HepG2 (cell line): ENCODE measurements around the gene TMEM95. TPM values are rescaled to one million over a fixed set of nuclear protein-coding genes. Genes with fewer than 3 reads are reported as not detected.

Source experiments
- ATAC-seq: fragments of 200-7000 bp; cut with Tn5 transposase; 3 replicates; pipeline ENCODE4 v1.9.1; 2020; ENCODE audit warnings: mild to moderate bottlenecking, moderate library complexity
- BruUV-seq: library from RNA; stranded (reverse); fragments of 400-500 nt; replicated peaks from 2 replicates; lab custom pipeline; 2021; lab: Mats Ljungman, UMichigan
- CTCF ChIA-PET: fragments of 300-600 bp; formaldehyde crosslinking; extraction: SDS; loops from one replicate; lab custom pipeline; 2021; ENCODE audit warnings: low total read pairs, inconsistent platforms, low intra/inter-chr PET ratio; lab: Yijun Ruan, JAX
- POLR2A ChIA-PET: fragments of 350-600 bp; sonication (Branson Sonifier 250); formaldehyde crosslinking; loops from one replicate; lab custom pipeline; 2020; ENCODE audit warnings: antibody characterized with exemption, inconsistent platforms; lab: Yijun Ruan, JAX
- DNase-seq: peaks from one replicate; pipeline ENCODE4 v3.0.0-alpha.2; 2015; ENCODE audit warnings: low spot score
- FAIRE-seq: peaks from 3 replicates; lab custom pipeline; 2011; peaks lifted over from hg19 to GRCh38; lab: Jason Lieb, UNC
- H2AFZ ChIP-seq: one replicate; pipeline ENCODE4 v1.6.1; 2011; ENCODE audit warnings: low read length, inconsistent platforms
- H3K27ac ChIP-seq: fragments of 300-600 bp; 3 replicates; pipeline ENCODE4 v1.8.0; 2011; ENCODE audit warnings: mixed run types, mild to moderate bottlenecking, mixed read lengths, low read length, inconsistent platforms; ENCODE audit not compliant: insufficient read depth; ENCODE audit errors: extremely low read length
- H3K27me3 ChIP-seq, 2 experiments: fragments of 200-600 bp in 1 of 2; 2 replicates in 1 of 2; 3 replicates in 1 of 2; pipeline versions ENCODE4 v1.6.0 to v1.8.0; 2011; ENCODE audit warnings: low read length in 2 of 2, mild to moderate bottlenecking in 2 of 2, moderate library complexity in 2 of 2, inconsistent platforms in 1 of 2; ENCODE audit not compliant: insufficient read depth in 2 of 2, control insufficient read depth in 1 of 2
- H3K36me3 ChIP-seq, 2 experiments: fragments of 200-600 bp in 1 of 2; replicated peaks in 1 of 2; 2 replicates in 1 of 2; 3 replicates in 1 of 2; pipeline versions ENCODE4 v1.5.1 to v1.8.0; 2011; ENCODE audit warnings: low read length in 2 of 2, inconsistent platforms in 1 of 2; ENCODE audit not compliant: insufficient read depth in 2 of 2, control insufficient read depth in 1 of 2
- H3K4me1 ChIP-seq: 2 replicates; pipeline ENCODE4 v1.5.1; 2012; ENCODE audit warnings: low read length, inconsistent platforms; ENCODE audit not compliant: insufficient read depth
- H3K4me2 ChIP-seq: 2 replicates; pipeline ENCODE4 v1.6.0; 2011; ENCODE audit warnings: low read depth, low read length, inconsistent platforms
- H3K4me3 ChIP-seq, 3 experiments: fragments of 200-600 bp in 1 of 3; sonication (generic), shearing (Covaris generic) in 1 of 3; replicated peaks in 1 of 3; 2 replicates each; pipeline ENCODE4 v1.5.1; 2011 to 2016; ENCODE audit warnings: low read length in 3 of 3, inconsistent platforms in 2 of 3, low read depth in 2 of 3, mild to moderate bottlenecking in 2 of 3, control low read depth in 1 of 3, mixed read lengths in 1 of 3; ENCODE audit not compliant: insufficient read depth in 1 of 3
- H3K79me2 ChIP-seq: one replicate; pipeline ENCODE4 v1.6.1; 2011; ENCODE audit warnings: low read length, inconsistent platforms; ENCODE audit not compliant: insufficient read depth
- H3K9ac ChIP-seq: 2 replicates; pipeline ENCODE4 v1.6.0; 2011; ENCODE audit warnings: mild to moderate bottlenecking, low read depth, low read length, inconsistent platforms; ENCODE audit not compliant: insufficient read depth
- H3K9me3 ChIP-seq: 2 replicates; pipeline ENCODE4 v1.5.1; 2012; ENCODE audit warnings: mild to moderate bottlenecking, low read length
- H4K20me1 ChIP-seq: 2 replicates; pipeline ENCODE4 v1.6.0; 2011; ENCODE audit warnings: inconsistent platforms, mild to moderate bottlenecking, low read length, moderate library complexity; ENCODE audit not compliant: insufficient read depth
- BRD4 ChIP-seq: sonication (generic); formaldehyde crosslinking; IDR thresholded peaks from 2 replicates; pipeline ENCODE4 v1.4.0; 2020; ENCODE audit warnings: missing genetic modification reagents
- CEBPB ChIP-seq: IDR thresholded peaks from 2 replicates; pipeline ENCODE4 v1.6.1; 2011; ENCODE audit warnings: low read depth, low read length, improper control_type of control experiment, borderline replicate concordance
- FOSL1 ChIP-seq: sonication (generic); formaldehyde crosslinking; IDR thresholded peaks from 2 replicates; pipeline ENCODE4 v1.9.0; 2021; ENCODE audit warnings: missing genetic modification reagents, borderline replicate concordance
- GPN1 ChIP-seq: sonication (generic); formaldehyde crosslinking; IDR thresholded peaks from 2 replicates; pipeline ENCODE4 v1.5.1; 2020; ENCODE audit warnings: missing genetic modification reagents, borderline replicate concordance
- HMGA1 ChIP-seq: sonication (generic); formaldehyde crosslinking; conservative IDR thresholded peaks from 2 replicates; pipeline ENCODE4 v1.4.0; 2020; ENCODE audit warnings: missing genetic modification reagents
- IRX3 ChIP-seq: sonication (generic); formaldehyde crosslinking; IDR thresholded peaks from 2 replicates; pipeline ENCODE4 v1.8.1; 2023; ENCODE audit warnings: mild to moderate bottlenecking, low read depth, missing genetic modification reagents, borderline replicate concordance
- MATR3 ChIP-seq: sonication (generic); formaldehyde crosslinking; IDR thresholded peaks from 2 replicates; pipeline ENCODE4 v1.4.0; 2020; ENCODE audit warnings: missing genetic modification reagents
- STAT5B ChIP-seq: sonication (generic); formaldehyde crosslinking; IDR thresholded peaks from 2 replicates; pipeline ENCODE4 v1.4.0; 2020; ENCODE audit warnings: missing genetic modification reagents
- TOE1 ChIP-seq: sonication (generic); formaldehyde crosslinking; IDR thresholded peaks from 2 replicates; pipeline ENCODE4 v1.4.0; 2020; ENCODE audit warnings: mild to moderate bottlenecking, missing genetic modification reagents
- WIZ ChIP-seq: sonication (generic); formaldehyde crosslinking; IDR thresholded peaks from 2 replicates; pipeline ENCODE4 v1.5.1; 2020; ENCODE audit warnings: mild to moderate bottlenecking, missing genetic modification reagents
- XBP1 ChIP-seq: sonication (generic); formaldehyde crosslinking; IDR thresholded peaks from 2 replicates; pipeline ENCODE4 v1.5.0; 2020; ENCODE audit warnings: missing genetic modification reagents
- ZBTB7A ChIP-seq: sonication (generic); formaldehyde crosslinking; IDR thresholded peaks from 2 replicates; pipeline ENCODE4 v1.8.0; 2022; ENCODE audit warnings: mild to moderate bottlenecking, missing genetic modification reagents
- ZNF235 ChIP-seq: sonication (generic); formaldehyde crosslinking; IDR thresholded peaks from 2 replicates; pipeline ENCODE4 v1.8.1; 2023; ENCODE audit warnings: mild to moderate bottlenecking, missing genetic modification reagents, borderline replicate concordance
- ZNF3 ChIP-seq: IDR thresholded peaks from 2 replicates; pipeline ENCODE4 v1.7.0; 2017; ENCODE audit warnings: inconsistent platforms
- ZNF501 ChIP-seq: sonication (generic); formaldehyde crosslinking; IDR thresholded peaks from 2 replicates; pipeline ENCODE4 v1.5.1; 2020; ENCODE audit warnings: mild to moderate bottlenecking, moderate library complexity, missing genetic modification reagents
- ZNF616 ChIP-seq: sonication (generic); formaldehyde crosslinking; IDR thresholded peaks from 2 replicates; pipeline ENCODE4 v1.5.0; 2020; ENCODE audit warnings: low read depth, mild to moderate bottlenecking, missing genetic modification reagents
- ZNF775 ChIP-seq: sonication (generic); formaldehyde crosslinking; IDR thresholded peaks from 2 replicates; pipeline ENCODE4 v1.4.0; 2020; ENCODE audit warnings: missing genetic modification reagents, mild to moderate bottlenecking, moderate library complexity, borderline replicate concordance
- ZNF781 ChIP-seq: sonication (generic); formaldehyde crosslinking; IDR thresholded peaks from 2 replicates; pipeline ENCODE4 v1.5.1; 2020; ENCODE audit warnings: borderline replicate concordance, mild to moderate bottlenecking, missing genetic modification reagents; ENCODE audit errors: not compliant biosample characterization
- WGBS: methylation state at CpG from one replicate; pipeline ENCODE4 v1.1.6; 2017; ENCODE audit warnings: low lambda C conversion rate; 5-methylcytosine and 5-hydroxymethylcytosine counted together
- in situ Hi-C: cut with HindIII; loops from 2 replicates; pipeline ENCODE4 v1.10.0; 2017; ENCODE audit warnings: low pct_unique_long_range_greater_than_20kb; ENCODE audit not compliant: extremely low pct_ligation_motif_present
- intact Hi-C: fragments of 100-400 bp; cut with micrococcal nuclease; formaldehyde crosslinking; loops from one replicate; pipeline ENCODE4 v1.10.0; 2022; ENCODE audit not compliant: unreplicated experiment
- polyA plus RNA-seq, 8 experiments: library from polyadenylated mRNA; depleted of rRNA in 3 of 8; stranded (reverse) in 7 of 8; unstranded in 1 of 8; fragments of >200 nt; fragmentation: Illumina TruSeq in 4 of 8; extraction: Trizol in 4 of 8; gene quantifications; 2 replicates each; pipeline versions ENCODE4 v1.2.1 to v1.2.3, GENCODE V29; 2011 to 2016; ENCODE audit warnings: low read depth in 4 of 8, missing spikeins in 1 of 8, mixed read lengths in 1 of 8; ENCODE audit not compliant: insufficient read depth in 1 of 8
- total RNA-seq, 5 experiments: library from RNA; depleted of rRNA; stranded (reverse); fragments of >200 nt; fragmentation: Illumina TruSeq; extraction: Trizol; gene quantifications; 2 replicates each; pipeline ENCODE4 v1.2.3, GENCODE V29; 2016; ENCODE audit warnings: low read depth in 1 of 5
- TF ChIP-seq, protein P1 (sequence below): sonication (generic); formaldehyde crosslinking; IDR thresholded peaks from 2 replicates; pipeline ENCODE4 v1.4.0; 2020; ENCODE audit warnings: mild to moderate bottlenecking, missing genetic modification reagents
- TF ChIP-seq, protein P2 (sequence below): sonication (generic); formaldehyde crosslinking; IDR thresholded peaks from 2 replicates; pipeline ENCODE4 v1.4.0; 2020; ENCODE audit warnings: mild to moderate bottlenecking, missing genetic modification reagents, borderline replicate concordance

TMEM95 gene
- total and polyA plus RNA-seq, 2 of the 13 experiments (the other 11 are each of a cell fraction or from before 2014, with no cell fraction given): not detected

DNA sequence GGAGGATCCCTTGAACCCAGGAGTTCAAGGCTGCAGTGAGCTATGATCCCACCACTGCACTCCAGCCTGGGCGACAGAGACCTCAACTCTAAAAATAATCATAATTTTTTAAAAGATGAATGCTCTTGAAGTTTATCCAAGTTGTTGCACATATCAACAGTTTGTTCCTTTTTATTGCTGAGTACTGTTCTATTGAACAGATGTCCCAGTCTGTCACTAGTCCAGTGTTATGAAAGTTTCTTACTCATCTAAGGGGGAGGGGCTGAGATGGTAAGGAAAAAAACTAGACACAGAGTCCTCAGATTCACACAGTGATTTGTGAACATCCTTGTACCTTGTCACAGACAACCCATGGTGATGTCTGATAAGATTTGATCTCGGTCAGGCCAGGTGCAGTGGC, 14.8 kb upstream of the TMEM95 start:
- DNase-seq: no peak
- CTCF ChIA-PET: no interaction called here
- no peak for FAIRE-seq
- Histone ChIP-seq H3K4me3 (no peak overlapping the region), H3K27me3 (peaks cover 3 to 26% of the 10 kb centered on the region in 2 experiments; a peak in 3 of 5 replicates), H3K36me3 (no peaks in the 10 kb centered on the region), H3K9ac (no peak overlapping the region), H2AFZ (no peak overlapping the region), H3K27ac (no peak overlapping the region), H4K20me1 (no peaks in the 10 kb centered on the region), H3K4me1 (peaks cover 23% of the 10 kb centered on the region), H3K9me3 (no peaks in the 10 kb centered on the region), H3K4me2 (no peak overlapping the region), H3K79me2 (no peaks in the 10 kb centered on the region)
- in situ Hi-C loops: no loop called here
- no peak for ATAC-seq
- 2% methylated on average over 2 of the region's 2 CpGs for WGBS
- POLR2A ChIA-PET: interaction anchor here (3.6 kb wide), 1 partner anchor 11 kb away, joined by 9 read pairs; the partner anchor contains the start of gene NEURL4
- BruUV-seq: no TSS peak
- TF ChIP-seq IRX3 (CRISPR knock-in tag): no peak
- TF ChIP-seq WIZ (CRISPR knock-in tag): no peak
- no peak for TF ChIP-seq STAT5B (CRISPR knock-in tag)
- no peak for TF ChIP-seq GPN1 (CRISPR knock-in tag)
- TF ChIP-seq MATR3 (CRISPR knock-in tag): no peak
- no peak for TF ChIP-seq ZBTB7A (CRISPR knock-in tag)
- no peak for TF ChIP-seq ZNF3
- TF ChIP-seq BRD4 (CRISPR knock-in tag): no peak
- no peak for TF ChIP-seq TOE1 (CRISPR knock-in tag)
- no peak for TF ChIP-seq CEBPB
- TF ChIP-seq HMGA1: no peak
- no peak for TF ChIP-seq XBP1 (CRISPR knock-in tag)
- TF ChIP-seq, protein P1, sequence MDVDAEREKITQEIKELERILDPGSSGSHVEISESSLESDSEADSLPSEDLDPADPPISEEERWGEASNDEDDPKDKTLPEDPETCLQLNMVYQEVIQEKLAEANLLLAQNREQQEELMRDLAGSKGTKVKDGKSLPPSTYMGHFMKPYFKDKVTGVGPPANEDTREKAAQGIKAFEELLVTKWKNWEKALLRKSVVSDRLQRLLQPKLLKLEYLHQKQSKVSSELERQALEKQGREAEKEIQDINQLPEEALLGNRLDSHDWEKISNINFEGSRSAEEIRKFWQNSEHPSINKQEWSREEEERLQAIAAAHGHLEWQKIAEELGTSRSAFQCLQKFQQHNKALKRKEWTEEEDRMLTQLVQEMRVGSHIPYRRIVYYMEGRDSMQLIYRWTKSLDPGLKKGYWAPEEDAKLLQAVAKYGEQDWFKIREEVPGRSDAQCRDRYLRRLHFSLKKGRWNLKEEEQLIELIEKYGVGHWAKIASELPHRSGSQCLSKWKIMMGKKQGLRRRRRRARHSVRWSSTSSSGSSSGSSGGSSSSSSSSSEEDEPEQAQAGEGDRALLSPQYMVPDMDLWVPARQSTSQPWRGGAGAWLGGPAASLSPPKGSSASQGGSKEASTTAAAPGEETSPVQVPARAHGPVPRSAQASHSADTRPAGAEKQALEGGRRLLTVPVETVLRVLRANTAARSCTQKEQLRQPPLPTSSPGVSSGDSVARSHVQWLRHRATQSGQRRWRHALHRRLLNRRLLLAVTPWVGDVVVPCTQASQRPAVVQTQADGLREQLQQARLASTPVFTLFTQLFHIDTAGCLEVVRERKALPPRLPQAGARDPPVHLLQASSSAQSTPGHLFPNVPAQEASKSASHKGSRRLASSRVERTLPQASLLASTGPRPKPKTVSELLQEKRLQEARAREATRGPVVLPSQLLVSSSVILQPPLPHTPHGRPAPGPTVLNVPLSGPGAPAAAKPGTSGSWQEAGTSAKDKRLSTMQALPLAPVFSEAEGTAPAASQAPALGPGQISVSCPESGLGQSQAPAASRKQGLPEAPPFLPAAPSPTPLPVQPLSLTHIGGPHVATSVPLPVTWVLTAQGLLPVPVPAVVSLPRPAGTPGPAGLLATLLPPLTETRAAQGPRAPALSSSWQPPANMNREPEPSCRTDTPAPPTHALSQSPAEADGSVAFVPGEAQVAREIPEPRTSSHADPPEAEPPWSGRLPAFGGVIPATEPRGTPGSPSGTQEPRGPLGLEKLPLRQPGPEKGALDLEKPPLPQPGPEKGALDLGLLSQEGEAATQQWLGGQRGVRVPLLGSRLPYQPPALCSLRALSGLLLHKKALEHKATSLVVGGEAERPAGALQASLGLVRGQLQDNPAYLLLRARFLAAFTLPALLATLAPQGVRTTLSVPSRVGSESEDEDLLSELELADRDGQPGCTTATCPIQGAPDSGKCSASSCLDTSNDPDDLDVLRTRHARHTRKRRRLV (CRISPR knock-in tag): no peak
- TF ChIP-seq ZNF775: no peak
- no peak for TF ChIP-seq ZNF235 (CRISPR knock-in tag)
- TF ChIP-seq, protein P2, sequence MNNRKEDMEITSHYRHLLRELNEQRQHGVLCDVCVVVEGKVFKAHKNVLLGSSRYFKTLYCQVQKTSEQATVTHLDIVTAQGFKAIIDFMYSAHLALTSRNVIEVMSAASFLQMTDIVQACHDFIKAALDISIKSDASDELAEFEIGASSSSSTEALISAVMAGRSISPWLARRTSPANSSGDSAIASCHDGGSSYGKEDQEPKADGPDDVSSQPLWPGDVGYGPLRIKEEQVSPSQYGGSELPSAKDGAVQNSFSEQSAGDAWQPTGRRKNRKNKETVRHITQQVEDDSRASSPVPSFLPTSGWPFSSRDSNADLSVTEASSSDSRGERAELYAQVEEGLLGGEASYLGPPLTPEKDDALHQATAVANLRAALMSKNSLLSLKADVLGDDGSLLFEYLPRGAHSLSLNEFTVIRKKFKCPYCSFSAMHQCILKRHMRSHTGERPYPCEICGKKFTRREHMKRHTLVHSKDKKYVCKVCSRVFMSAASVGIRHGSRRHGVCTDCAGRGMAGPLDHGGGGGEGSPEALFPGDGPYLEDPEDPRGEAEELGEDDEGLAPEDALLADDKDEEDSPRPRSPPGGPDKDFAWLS: no peak
- no peak for TF ChIP-seq ZNF781 (CRISPR knock-in tag)
- TF ChIP-seq ZNF501 (CRISPR knock-in tag): no peak
- no peak for TF ChIP-seq FOSL1 (CRISPR knock-in tag)
- TF ChIP-seq ZNF616 (CRISPR knock-in tag): no peak
- TF ChIP-seq, all 625 proteins: peak for 0
- intact Hi-C loops: no loop called here
